Glutamatergic neuron (in vitro differentiated cells): ENCODE results near the gene RNF114. TPM values are rescaled to one million over a fixed set of nuclear protein-coding genes. Genes with fewer than 3 reads are reported as not detected.

ENCODE experiments used
- DNase-seq: peaks from one replicate; pipeline ENCODE4 v3.0.0; 2022
- H3K27ac Mint-ChIP-seq: one replicate; pipeline ENCODE4 v1.8.0; 2020; ENCODE audit warnings: mild to moderate bottlenecking, mixed read lengths, inconsistent platforms; ENCODE audit not compliant: unreplicated experiment
- H3K27me3 Mint-ChIP-seq: one replicate; pipeline ENCODE4 v1.8.0; 2020; ENCODE audit warnings: mild to moderate bottlenecking, moderate library complexity, mixed read lengths, inconsistent platforms; ENCODE audit not compliant: unreplicated experiment
- H3K36me3 Mint-ChIP-seq: one replicate; pipeline ENCODE4 v1.8.0; 2020; ENCODE audit warnings: mild to moderate bottlenecking, mixed read lengths, inconsistent platforms; ENCODE audit not compliant: unreplicated experiment
- H3K4me1 Mint-ChIP-seq: one replicate; pipeline ENCODE4 v1.8.0; 2020; ENCODE audit warnings: mild to moderate bottlenecking, low read depth, mixed read lengths, inconsistent platforms; ENCODE audit not compliant: unreplicated experiment
- H3K4me3 Mint-ChIP-seq: one replicate; pipeline ENCODE4 v1.8.0; 2020; ENCODE audit warnings: mild to moderate bottlenecking, mixed read lengths, inconsistent platforms; ENCODE audit not compliant: unreplicated experiment
- H3K9me3 Mint-ChIP-seq: one replicate; pipeline ENCODE4 v1.8.0; 2020; ENCODE audit warnings: mild to moderate bottlenecking, moderate library complexity, mixed read lengths, inconsistent platforms; ENCODE audit not compliant: unreplicated experiment
- CTCF ChIP-seq: fragments of 200-600 bp; sonication (generic); IDR thresholded peaks from one replicate; pipeline ENCODE4 v1.5.0; 2021; ENCODE audit not compliant: partially characterized antibody, unreplicated experiment
- total RNA-seq: library from RNA; stranded (reverse); fragmentation: NEBNext Ultra II Directional; extraction: Animal tissue kit (Norgen Biotek cat#: 25700); gene quantifications from one replicate; pipeline ENCODE4 v1.2.1, GENCODE V29; 2021; ENCODE audit not compliant: unreplicated experiment

The RNF114 gene
- total RNA-seq, 1 donor from 2014 or later = 64.2 TPM

- Mint-ChIP-seq H3K4me3 (no peak overlapping the region), H3K4me1 (peaks cover 8% of the 10 kb centered on the region), H3K27me3 (peaks cover 4% of the 10 kb centered on the region), H3K36me3 (no peaks in the 10 kb centered on the region), H3K27ac (no peak overlapping the region), H3K9me3 (peaks cover 6% of the 10 kb centered on the region)
- no peak for DNase-seq
- TF ChIP-seq CTCF = no peak
Measured at GRCh38 chr20:49919461-49919860, 16.7 kb upstream of the RNF114 start.

GRCh38 chr20:49924247-49924646 lies 11.9 kb upstream of the RNF114 start:
- H3K27me3 Mint-ChIP-seq = peaks cover 4% of the 10 kb centered on the region
- H3K27ac Mint-ChIP-seq = no peak overlapping the region
- no peak for TF ChIP-seq CTCF
- no peak for DNase-seq
- no peaks in the 10 kb centered on the region for H3K36me3 Mint-ChIP-seq
- H3K4me1 Mint-ChIP-seq = peaks cover 2% of the 10 kb centered on the region
- no peak overlapping the region for H3K4me3 Mint-ChIP-seq
- H3K9me3 Mint-ChIP-seq = peaks cover 4% of the 10 kb centered on the region

- H3K27ac Mint-ChIP-seq = no peak overlapping the region
- no peak for TF ChIP-seq CTCF
- peaks cover 4% of the 10 kb centered on the region for H3K9me3 Mint-ChIP-seq
- no peaks in the 10 kb centered on the region for H3K36me3 Mint-ChIP-seq
- H3K4me1 Mint-ChIP-seq = peaks cover 2% of the 10 kb centered on the region
- H3K27me3 Mint-ChIP-seq = peaks cover 4% of the 10 kb centered on the region
- no peak for DNase-seq
- no peak overlapping the region for H3K4me3 Mint-ChIP-seq
Measured at GRCh38 chr20:49925901-49926454, 10.2 kb upstream of the RNF114 start.

GRCh38 chr20:49928411-49929141 lies 7.6 kb upstream of the RNF114 start:
- peak; percentile 84 for DNase-seq
- H3K27ac Mint-ChIP-seq = no peak overlapping the region
- H3K4me3 Mint-ChIP-seq = no peak overlapping the region
- no peaks in the 10 kb centered on the region for H3K9me3 Mint-ChIP-seq
- no peaks in the 10 kb centered on the region for H3K27me3 Mint-ChIP-seq
- peak; percentile 92 for TF ChIP-seq CTCF
- H3K4me1 Mint-ChIP-seq = peaks cover 3% of the 10 kb centered on the region
- no peaks in the 10 kb centered on the region for H3K36me3 Mint-ChIP-seq

GRCh38 chr20:49929142-49929494 lies 7.1 kb upstream of the RNF114 start:
- Mint-ChIP-seq H3K36me3 (no peaks in the 10 kb centered on the region), H3K9me3 (peaks cover 2% of the 10 kb centered on the region), H3K4me1 (peaks cover 8% of the 10 kb centered on the region), H3K27ac (no peak overlapping the region), H3K27me3 (no peaks in the 10 kb centered on the region), H3K4me3 (no peak overlapping the region)
- no peak for DNase-seq
- TF ChIP-seq CTCF = no peak
